Heart left ventricle (tissue), 13 donors: ENCODE data around the gene PRKCB.

ENCODE experiments used
- POLR2A ChIP-seq, 2 donors: fragments of 450-650 bp; IDR thresholded peaks; one replicate each; pipeline ENCODE4 v1.6.1; 2017; ENCODE audit warnings: antibody characterized with exemption in 2 of 2, mild to moderate bottlenecking in 2 of 2, moderate library complexity in 2 of 2
- TF ChIP-seq, protein P1 (sequence below), 12 donors: fragments of 200-600 bp; sonication (generic) in 4 of 12; IDR thresholded peaks; one replicate each; pipeline versions ENCODE4 v1.5.0 to v1.8.0; 2018 to 2022; ENCODE audit warnings: antibody characterized with exemption in 12 of 12, mild to moderate bottlenecking in 5 of 12
- donor health status: ischemic (EF 13 %, LVEDD 7.1; RV severe dilation, severe dysfunction).
- donor health status: DM: no; HTN: yes; CAD: no.
- donor health status: DM: no; HTN: no; CAD: no.
- donor health status: ischemic (EF 25% LVEDD 6.9; RV normal size, moderate dysfunction).
- donor health status: ischemic (EF 25% LVEDD 5.7; RV mildly dilated, moderate dysfunction).
- donor health status: ischemic (EF 35%, LVEDD 5.7; RV mildly dilated, moderate dysfunction).
- donor health status: nonischemic (EF 11% LVEDD 7.7; RV severe dilation, severe dysfunction).
- donor health status: DM: yes; HTN: yes; CAD: no.
- donor health status: PGD.
- donor health status: ischemic (EF 29% LVEDD 5.4; RV normal size, mild dysfunction).
- donor health status: nonischemic (EF 23%, LVEDD 6.1; RV moderate dilation, normal function).

DNA sequence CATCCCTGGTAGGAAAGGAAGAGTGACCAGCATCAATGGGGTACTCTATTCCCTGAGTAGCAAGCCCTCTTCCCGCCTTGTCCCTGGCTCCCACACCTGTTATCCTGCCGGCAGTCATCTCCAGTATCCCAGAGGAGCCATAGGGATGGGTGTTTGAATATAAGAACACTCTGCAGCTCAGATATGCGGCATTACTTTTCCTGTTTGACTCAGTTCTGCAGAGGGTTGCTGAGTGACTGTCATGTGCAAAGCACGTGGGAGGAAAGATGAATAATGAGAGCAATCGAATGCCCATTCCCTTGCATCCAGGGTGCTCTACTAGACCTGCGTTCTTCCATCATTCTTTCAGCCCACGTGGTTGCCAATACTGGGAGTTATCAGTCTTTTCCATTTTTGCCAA is 115.1 kb downstream of the PRKCB start:
- TF ChIP-seq, protein P1, sequence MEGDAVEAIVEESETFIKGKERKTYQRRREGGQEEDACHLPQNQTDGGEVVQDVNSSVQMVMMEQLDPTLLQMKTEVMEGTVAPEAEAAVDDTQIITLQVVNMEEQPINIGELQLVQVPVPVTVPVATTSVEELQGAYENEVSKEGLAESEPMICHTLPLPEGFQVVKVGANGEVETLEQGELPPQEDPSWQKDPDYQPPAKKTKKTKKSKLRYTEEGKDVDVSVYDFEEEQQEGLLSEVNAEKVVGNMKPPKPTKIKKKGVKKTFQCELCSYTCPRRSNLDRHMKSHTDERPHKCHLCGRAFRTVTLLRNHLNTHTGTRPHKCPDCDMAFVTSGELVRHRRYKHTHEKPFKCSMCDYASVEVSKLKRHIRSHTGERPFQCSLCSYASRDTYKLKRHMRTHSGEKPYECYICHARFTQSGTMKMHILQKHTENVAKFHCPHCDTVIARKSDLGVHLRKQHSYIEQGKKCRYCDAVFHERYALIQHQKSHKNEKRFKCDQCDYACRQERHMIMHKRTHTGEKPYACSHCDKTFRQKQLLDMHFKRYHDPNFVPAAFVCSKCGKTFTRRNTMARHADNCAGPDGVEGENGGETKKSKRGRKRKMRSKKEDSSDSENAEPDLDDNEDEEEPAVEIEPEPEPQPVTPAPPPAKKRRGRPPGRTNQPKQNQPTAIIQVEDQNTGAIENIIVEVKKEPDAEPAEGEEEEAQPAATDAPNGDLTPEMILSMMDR (IDR thresholded peaks at IDR 0.05), result no peak
- no peak for TF ChIP-seq POLR2A (IDR thresholded peaks at IDR 0.05)
